Adrenal gland (tissue), 5 donors: ENCODE data around the gene NKX6-2.

Experiments
- POLR2A ChIP-seq, 2 donors: fragments of 450-650 bp; IDR thresholded peaks; one replicate each; pipeline ENCODE4 v1.6.1; 2017; ENCODE audit warnings: antibody characterized with exemption in 2 of 2, mild to moderate bottlenecking in 2 of 2, moderate library complexity in 1 of 2
- TF ChIP-seq, protein P1 (sequence below), 6 experiments: fragments of 450-650 bp in 4 of 6; fragments of 200-600 bp in 2 of 6; sonication (generic) in 1 of 6; IDR thresholded peaks; 1 replicate in 5 of 6; 2 replicates in 1 of 6; pipeline versions ENCODE4 v1.5.1 to v1.8.0; 2016 to 2021; ENCODE audit warnings: antibody characterized with exemption in 6 of 6, mild to moderate bottlenecking in 2 of 6, moderate library complexity in 1 of 6
- donor health status: DM: no; HTN: no; CAD: no.

GRCh38 chr10:132764108-132764507 is 21.8 kb downstream of the NKX6-2 start:
- TF ChIP-seq, protein P1, sequence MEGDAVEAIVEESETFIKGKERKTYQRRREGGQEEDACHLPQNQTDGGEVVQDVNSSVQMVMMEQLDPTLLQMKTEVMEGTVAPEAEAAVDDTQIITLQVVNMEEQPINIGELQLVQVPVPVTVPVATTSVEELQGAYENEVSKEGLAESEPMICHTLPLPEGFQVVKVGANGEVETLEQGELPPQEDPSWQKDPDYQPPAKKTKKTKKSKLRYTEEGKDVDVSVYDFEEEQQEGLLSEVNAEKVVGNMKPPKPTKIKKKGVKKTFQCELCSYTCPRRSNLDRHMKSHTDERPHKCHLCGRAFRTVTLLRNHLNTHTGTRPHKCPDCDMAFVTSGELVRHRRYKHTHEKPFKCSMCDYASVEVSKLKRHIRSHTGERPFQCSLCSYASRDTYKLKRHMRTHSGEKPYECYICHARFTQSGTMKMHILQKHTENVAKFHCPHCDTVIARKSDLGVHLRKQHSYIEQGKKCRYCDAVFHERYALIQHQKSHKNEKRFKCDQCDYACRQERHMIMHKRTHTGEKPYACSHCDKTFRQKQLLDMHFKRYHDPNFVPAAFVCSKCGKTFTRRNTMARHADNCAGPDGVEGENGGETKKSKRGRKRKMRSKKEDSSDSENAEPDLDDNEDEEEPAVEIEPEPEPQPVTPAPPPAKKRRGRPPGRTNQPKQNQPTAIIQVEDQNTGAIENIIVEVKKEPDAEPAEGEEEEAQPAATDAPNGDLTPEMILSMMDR (IDR thresholded peaks at IDR 0.05): no peak
- TF ChIP-seq POLR2A (IDR thresholded peaks at IDR 0.05): no peak
